Measurements from ENCODE around the gene CHST2. TPM values are rescaled to one million over a fixed set of nuclear protein-coding genes. Genes with fewer than 3 reads are reported as not detected.

The CHST2 gene
- total RNA-seq, 1 experiment from 2014 or later: not detected

- DNase-seq (ENCODE audit: low spot score): no peak
Observed at GRCh38 chr3:143166376-143166775, 46.8 kb downstream of the CHST2 start.

- DNase-seq (ENCODE audit: low spot score): no peak
Observed at GRCh38 chr3:143167969-143168854, 48.6 kb downstream of the CHST2 start.

GRCh38 chr3:143168855-143169192 is 49.3 kb downstream of the CHST2 start:
- no peak for DNase-seq (ENCODE audit: low spot score)

- no peak for DNase-seq (ENCODE audit: low spot score)
Observed at GRCh38 chr3:143170074-143170473, 50.5 kb downstream of the CHST2 start.

- no peak for DNase-seq (ENCODE audit: low spot score)
Observed at GRCh38 chr3:143170676-143171075, 51.1 kb downstream of the CHST2 start.

GRCh38 chr3:143171141-143171980 is 51.8 kb downstream of the CHST2 start:
- no peak for DNase-seq (ENCODE audit: low spot score)

- no peak for DNase-seq (ENCODE audit: low spot score)
Observed at GRCh38 chr3:143172062-143172794, 52.7 kb downstream of the CHST2 start.

- no peak for DNase-seq (ENCODE audit: low spot score)
Observed at GRCh38 chr3:143172795-143173145, 53.2 kb downstream of the CHST2 start.

- DNase-seq (ENCODE audit: low spot score): no peak
Observed at GRCh38 chr3:143173242-143173641, 53.7 kb downstream of the CHST2 start.

Other genes with a start within 250 kb of the CHST2 start
- 4.9 and 6.2 TPM in 2 replicates for gene PCOLCE2, start 230.7 kb upstream of the CHST2 start, total RNA-seq (2014; rRNA removed; shearing (Covaris generic))
- gene PAQR9, start 156.1 kb upstream of the CHST2 start, total RNA-seq (2014; rRNA removed; shearing (Covaris generic)): not detected in 2 replicates
- gene U2SURP, start 118.2 kb upstream of the CHST2 start, total RNA-seq (2014; rRNA removed; shearing (Covaris generic)): 50.4 and 52.5 TPM in 2 replicates

Measured in HT-29 (cell line).